ENCODE data around the gene CCDC13.

CCDC13 gene

DNA sequence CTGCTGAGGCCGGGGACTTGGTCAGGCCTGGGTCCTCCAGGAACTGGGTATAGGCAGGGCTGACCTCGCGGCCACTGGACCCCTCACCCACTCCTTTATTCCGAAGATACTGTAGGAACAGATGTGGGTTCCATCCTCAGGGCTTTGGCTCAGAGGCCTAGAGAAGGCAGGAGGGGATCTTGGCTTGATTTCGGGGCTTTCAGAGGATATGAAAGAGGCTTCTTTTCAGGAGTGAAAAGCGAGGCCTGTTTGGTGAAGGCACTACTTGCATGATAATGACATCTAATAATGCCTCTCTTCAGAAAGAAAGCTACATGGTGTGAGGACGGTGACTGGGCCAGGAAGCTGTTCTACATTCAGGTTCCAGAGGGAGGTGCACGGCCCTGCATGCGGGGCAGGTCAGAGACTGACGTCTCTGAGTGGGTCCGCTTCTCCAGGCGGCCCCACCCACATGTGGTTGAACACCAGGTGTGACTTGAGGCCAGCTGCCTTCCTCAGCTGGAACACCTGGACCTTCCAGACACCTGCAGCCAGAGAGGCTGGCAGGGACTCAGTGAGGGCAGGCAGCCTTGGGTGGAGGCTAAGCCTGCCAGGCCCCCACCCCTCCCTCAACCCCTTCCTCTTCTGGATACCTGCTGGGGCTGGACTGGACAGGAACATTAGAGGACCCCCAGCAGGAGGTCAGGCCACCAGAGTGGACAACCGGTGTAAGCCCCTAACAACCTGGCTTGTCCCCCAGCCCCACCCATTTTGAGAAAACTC lies 39.4 kb downstream of the CCDC13 start:
- no peak for DNase-seq (ENCODE audit: low read depth in 2 of 2)

DNA sequence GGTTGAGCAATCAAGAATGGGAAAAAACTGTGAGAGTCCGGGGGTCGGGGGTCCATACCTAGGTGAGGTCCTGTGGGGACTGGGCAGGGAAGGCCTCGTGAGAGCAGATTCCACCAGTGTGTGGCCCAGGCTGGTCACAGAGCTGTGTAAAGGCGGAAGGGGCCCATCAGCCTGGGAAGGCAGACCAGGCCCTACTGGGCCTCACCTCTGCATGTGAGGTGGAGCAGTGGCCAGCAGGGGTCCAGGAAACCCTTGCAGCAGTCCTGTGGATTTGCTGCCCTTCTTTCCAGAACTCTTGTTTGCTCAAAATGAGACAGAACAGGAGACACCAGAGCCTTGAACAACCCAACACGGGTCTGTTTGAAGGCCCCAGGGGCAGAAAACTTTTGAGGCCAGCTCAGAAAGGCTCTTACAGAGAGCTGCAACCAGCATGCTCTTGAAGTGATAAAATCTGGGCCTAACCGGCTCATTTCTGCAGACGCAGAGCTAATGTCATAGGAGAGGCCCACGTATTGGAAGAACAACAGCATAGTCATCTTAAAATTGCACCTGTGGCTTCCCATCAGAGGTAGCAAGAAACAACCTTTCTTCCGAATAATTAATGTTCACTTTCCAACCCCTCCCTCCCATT lies 40.1 kb downstream of the CCDC13 start:
- DNase-seq (ENCODE audit: low read depth in 2 of 2): no peak

DNA sequence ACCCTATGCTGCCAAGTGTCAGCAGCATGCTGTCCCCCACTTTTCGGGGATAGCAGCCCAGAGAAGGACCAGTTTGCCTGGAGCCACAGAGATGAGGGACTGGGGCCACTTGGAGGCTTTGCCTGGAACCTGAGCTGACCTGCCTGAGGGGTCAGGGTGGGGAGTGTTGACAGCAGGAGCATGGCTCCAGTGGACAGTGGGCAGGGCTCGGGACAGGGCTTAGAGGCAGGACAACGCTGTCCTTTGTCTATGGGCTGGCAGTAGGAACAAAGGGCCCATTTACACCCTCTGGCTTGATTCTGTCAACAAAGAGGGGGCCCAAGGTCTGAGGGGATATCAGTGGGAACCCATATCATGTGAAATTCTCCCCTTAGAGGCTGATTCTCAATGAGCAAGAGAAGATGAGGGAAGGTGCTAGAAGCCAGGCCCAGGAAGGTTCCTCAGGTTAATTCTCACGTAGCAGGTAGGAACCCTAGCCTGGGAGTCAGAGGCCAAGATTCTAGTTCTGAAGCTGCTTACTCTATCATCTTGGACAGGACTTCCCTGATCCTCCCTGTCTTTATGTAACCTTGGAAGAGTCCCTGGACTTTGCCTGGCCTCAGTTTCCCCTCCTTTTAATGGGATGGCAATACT lies 40.7 kb downstream of the CCDC13 start:
- DNase-seq (ENCODE audit: low read depth in 2 of 2): no peak

DNA sequence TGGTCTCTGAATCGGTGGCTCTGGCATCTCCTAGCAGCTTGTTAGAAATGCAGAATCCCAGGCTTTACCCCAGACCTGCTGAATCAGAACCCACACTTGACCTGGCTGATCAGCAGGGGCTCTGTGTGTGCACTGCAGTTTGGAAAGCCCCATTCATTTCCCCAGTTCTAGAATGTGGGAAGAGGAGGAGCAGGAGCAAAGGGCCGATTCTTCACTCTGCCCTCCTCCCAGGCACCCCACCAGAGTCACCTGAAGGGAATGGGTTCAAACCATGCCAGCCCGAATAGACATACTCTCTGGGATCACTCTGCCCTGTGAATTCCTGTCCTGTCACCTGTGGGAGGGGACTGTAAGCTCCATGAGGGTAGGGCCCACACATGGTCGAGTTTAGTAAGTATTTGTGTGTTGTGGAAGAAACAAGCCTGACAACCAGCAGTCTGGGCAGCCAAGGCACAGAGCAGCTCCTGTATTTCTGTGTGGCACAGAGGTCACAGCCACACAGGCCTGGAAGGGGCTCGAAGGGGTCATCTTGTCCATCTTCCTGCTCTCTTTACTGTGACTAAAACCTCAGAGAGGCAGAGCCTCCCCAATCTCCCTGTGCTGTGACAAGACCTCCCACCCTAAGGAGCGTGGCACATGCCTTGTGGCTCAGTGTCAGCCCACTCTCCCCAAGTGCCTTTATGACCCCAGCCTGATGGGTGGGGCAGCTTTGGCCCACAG lies 41.4 kb downstream of the CCDC13 start:
- no peak for DNase-seq (ENCODE audit: low read depth in 2 of 2)

DNA sequence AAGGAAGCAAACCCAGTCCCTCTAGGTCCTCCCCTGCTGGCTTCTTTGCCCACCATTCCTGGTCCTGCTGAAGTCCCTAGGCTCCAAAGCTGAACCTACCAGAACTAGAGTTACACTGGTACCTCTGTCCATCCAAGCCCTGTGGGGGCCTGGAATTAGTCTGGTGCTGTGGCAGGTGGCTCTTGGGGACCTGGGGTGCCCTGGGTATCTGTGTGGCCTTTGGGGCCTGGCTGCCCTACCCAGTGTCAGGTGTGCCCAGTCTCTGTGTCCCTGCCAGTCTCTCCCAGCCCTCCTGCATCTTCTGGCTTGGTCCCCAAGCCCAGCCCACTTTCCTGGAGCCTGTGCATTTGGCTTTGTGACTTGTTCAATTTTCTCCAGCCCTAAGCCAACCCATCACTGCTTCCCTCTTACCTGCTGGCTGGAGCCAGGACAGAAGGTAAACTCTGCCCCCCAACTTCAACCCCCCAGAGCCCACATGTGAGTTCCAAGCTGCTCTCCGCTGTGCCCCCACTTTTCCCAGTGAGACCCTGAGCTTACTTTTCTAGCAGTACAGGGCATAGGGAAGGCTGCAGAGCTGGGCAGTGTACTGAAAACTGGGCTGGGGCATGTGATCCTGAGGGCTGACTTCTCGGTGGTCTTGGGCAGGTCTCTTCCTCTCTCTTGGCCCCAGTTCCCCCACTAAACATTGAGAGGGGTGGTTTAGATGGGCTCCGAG lies 42.2 kb downstream of the CCDC13 start:
- no peak for DNase-seq (ENCODE audit: low read depth in 2 of 2)

DNA sequence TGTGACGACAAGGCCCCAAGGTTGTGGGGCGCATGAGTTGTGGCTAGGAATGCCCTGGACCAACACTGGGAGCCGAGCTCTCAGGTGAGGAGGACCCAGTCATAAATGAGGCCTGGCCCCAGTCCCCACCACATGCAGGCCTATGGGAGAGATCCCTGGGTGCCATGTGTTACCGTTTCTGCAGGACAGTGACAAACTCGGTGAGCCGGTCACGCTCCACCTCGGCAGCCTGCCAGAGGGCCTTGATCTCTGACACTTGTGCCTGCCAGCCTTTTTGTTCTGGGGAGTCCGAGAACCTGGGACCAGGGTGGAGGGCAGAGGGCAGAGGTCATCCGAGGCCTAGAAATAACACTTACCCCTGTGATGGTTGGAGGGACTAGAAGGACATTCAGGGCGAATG lies 42.8 kb downstream of the CCDC13 start:
- no peak for DNase-seq (ENCODE audit: low read depth in 2 of 2)

DNA sequence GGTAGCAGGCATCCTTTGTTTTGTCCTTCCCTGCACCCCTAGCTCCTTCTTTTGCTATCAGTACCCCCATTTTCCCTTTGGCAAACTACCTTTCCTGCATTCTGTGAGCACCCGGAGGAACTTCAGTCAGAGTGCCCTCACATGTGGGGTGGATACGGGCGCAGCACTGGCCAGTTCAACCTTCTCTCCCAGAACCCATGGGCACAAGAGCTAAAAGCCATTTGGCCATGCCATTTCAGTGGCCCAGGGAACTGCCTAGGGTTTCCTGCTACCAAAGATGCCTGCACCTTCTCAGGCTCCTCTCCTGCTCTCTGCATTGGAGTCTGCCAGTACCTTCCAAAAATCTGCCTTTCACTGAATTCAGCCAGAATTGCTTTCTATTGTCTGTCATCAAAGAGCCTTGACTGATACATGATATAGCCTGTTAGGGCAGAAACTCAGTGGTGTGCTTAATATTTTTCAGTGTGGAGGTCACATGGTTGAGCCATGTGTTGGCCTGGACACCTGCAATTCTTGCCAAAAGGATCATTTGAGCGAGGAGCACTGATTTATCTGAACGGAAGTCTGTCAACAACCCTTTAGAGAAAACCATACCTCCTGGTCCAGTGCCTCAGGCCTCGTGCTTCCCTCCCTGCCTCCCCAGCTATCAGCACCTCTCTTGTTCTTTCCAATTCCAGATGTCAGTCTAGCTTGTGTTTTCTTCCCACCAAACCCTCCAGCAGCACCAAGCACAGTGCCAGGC lies 43.5 kb downstream of the CCDC13 start:
- no peak for DNase-seq (ENCODE audit: low read depth in 2 of 2)

DNA sequence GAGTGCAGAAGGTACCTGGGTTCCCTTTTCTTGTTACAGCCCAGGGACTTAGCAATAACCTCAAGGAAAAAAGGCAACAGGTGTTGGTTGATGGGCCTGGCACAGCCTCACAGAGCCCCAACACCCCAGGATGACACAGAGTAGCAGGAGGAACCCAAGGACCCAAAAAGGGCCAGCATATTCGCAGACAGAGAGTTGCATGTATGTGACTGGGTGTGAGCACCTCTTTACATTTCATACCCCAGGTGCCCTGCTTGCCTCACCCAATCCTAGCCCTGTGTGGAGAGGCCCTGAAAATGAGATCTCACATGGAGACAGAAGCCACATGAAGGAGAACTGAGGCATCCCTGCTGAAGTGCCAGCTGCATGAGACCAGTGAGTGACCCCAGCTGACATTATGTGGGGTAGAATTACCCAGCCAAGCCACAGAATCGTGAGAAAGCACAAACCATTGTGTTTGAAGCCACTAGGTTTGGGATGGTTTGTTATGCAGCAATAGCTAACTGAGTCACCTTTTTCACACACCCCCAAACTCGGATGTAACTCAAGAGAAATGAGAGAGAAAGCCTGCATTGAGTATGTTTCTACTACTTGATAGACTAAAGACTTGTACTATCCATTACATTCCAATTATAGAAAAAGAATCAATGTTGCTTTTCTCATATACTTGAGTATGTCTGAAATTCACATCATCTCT lies 44.2 kb downstream of the CCDC13 start:
- DNase-seq (ENCODE audit: low read depth in 2 of 2): no peak

DNA sequence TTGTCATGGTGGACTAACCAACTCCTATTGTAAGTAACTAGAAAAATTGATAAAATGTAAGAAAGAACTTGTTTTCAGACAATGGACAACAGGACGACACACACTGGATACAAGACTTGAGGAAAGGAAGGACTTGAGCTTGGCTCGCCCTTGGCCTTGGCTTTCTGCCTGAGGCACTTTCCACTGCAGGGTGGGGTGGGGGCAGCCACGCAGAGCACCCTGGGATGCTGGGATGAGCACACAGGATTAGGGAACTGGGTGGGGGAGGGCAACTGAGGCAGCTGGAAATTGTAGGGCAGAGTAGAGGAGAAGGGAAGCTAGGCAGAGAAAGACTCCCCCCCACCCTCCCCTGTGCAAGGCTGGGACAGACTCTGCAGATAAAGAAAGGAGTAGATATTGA lies 45.0 kb downstream of the CCDC13 start:
- DNase-seq (ENCODE audit: low read depth in 2 of 2): no peak

DNA sequence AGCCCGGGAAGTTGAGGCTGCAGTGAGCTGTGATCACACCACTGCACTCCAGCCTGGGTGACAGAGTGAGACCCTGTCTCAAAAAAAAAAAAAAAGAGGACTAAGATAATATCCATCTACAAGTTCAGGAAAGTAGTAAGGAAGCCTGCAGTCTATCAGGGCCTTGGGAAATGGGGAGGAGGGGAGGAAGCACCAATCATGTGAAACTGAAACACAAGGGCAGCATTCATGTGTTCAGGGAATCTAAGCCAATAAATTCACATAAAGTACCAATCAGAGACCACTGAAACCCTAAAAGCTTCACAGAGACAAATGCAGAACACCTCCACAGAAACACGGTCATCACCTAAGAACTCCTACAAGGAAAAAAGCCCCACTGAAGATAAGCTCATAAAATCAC lies 47.6 kb downstream of the CCDC13 start:
- no peak for DNase-seq (ENCODE audit: low read depth in 2 of 2)

DNA sequence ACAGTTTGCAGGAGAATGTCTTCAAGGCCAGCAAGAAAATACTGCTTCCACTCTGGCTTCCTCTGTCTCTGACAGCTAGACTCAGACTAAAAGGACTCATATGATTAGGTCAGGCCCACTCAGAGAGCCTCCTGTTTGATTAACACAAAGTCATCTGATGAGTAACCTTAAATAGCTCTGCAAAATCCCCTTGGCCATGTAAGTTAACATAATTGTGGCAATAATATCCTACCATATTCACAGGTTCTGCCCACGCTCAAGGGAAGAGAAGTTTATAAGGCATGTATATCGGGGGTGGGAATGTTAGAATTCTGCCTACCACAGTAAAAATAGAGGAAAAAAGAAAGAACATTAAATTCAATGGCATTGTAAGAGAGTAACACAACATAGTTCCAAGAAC lies 49.8 kb downstream of the CCDC13 start:
- no peak for DNase-seq (ENCODE audit: low read depth in 2 of 2)
